Measurements from ENCODE around the gene USP10.
"Not testable (repeated sequence)": the region's sequence is repeated elsewhere in the genome, so short reads cannot be mapped to it uniquely, and the experiment has no call there.

USP10 gene

DNA sequence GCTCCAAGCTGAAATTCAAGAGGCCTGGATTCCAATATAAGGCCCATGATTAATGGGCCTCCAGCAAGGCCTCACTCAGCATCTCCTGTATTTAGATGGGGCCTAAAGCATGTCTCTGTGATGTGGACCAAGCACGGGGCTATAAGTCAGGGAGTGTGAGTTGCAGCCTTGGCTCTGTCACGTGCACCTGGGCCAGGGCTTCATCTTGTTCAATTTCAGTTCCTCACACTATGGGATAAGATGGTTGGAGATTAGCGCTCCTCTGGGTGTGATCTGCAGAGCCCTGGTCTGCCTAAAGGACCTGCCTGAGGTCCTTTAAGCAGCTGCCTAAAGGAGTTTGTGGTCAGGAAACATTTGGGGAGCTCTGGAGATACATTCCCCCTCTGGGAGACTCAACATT is 26.2 kb upstream of the USP10 start:
- no peak for DNase-seq

DNA sequence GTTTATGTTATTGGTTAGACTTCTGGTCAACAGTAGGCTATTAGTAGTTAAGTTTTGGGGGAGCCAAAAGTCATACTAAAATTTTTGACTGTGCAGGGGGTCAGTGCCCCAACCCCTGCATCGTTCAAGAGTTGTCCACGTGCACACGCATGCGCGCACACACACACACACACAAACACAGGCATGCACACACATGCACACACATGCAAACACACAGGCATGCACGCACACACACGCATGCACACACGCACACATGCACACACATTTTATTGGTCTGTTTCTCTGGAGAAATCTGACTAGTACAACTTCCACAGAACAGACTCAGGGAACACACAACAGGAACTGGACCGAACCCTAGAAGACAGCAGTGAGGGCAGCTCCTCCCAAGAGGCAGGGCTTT is 24.4 kb upstream of the USP10 start:
- no peak for DNase-seq

DNA sequence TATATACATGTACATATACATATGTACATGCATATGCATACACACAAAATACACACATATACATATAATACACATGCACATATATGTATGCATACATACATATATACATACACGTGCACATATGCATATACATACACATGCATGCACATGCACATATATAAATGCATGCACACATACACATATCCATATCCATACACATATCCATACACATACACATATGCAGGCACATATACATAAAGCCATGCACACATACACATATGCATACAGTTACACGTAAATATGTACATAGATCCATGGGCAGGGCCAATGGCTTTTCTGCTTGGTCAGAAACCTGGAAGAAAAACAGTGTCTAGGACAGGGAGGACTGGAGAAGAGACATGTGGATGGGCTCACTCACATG is 23.9 kb upstream of the USP10 start:
- DNase-seq = no peak

DNA sequence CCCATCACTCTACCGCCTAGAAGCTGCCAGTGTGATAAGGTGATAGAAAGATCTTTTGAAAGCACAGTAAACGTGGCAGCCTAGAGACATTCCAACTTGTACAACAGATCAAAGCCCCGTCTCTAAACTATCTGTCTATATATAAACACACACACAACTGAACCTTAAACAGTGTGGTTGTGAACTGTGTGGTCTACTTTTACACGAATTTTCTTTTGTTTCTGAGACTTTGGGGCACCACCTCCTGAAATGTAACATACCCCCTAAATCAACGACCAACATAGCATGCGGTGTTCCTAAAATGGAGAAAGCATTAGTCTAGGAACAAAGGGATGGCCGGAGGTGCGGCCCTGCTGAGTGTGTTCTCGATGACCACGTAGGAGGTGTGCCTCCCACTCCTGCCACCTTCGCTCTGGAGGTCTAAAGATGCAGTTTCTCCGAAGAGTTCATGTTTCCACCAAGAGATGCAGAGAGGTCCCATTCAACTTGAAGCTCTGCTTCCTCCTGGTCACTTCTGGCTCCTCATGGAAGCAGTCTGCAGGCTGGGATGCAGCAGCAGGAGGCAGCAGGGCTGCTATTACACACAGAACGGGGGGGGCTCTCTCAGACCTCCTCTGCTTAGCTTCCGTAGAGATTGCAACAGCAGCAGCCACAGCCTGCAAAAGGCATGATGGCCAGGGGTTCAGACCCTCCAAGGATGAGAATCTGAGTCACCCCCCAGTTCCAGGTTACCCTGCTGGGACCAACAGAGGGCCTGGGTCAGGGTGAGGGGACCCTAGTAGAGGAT is 22.6 kb upstream of the USP10 start:
- no peak for DNase-seq

DNA sequence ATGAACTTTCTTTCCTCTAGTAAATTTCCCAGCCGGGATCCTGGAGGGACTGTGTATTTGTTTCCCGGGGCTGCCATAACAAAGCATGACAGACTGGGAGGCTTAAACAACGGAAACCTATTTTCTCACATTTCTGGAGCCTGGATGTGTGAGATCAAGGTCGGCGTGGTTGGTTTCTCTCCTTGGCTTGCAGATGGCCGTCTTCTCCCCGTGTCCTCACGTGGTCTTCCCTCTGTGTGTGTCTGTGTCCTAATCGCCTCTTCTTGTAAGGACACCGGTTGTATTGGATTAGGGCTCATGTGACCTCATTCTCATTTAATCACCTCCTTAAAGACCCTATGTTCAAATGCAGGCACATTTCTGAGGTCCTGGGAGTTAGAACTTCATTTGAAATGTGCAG is 22.0 kb upstream of the USP10 start:
- no peak for DNase-seq

DNA sequence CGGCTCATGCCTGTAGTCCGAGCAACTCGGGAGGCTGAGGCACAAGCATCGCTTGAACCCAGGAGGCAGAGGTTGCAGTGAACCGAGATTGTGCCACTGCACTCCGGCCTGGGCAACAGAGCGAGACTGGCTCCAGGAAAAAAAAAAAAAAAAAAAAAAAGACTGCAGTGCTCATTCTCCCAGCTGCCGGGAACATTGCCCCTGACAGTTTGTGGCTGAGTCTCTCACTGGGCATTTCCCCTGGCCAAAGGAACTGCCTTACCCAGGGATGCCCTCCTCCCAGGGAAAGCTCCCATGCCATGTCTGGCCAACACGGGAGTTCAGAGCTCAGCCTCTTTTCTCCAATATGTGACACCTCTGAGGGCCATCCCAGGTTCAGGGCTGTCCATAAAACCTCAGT is 21.3 kb upstream of the USP10 start:
- DNase-seq = no peak

DNA sequence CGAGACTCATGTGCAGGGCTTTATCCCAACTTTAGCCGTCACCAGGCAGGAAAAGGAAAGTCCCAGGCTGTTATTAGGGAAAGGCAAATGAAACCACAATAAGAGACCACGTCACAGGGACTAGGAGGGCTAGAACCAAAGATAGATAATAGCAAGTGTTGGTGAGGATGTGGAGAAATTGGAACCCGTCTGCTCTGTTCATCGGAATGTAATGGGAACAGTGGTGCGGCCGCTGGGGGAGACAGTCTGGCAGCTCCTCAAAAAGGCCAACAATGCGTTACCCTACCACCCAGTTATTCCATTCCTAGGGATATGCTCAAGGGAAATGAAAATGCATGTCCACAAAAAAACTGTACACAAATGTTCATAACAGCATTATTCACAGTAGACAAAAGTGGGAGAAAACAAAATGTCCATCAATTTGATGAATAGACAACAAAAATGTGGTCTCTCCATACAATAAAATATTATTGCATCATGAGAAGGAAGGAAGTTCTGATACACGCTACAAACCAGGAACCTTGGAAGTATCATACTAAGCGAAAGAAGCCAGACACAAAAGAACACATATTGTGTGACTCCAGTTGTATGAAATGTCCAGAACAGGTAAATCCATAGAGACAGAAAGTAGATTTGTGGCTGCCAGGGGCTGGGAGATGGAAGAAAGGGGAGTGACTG is 19.5 kb upstream of the USP10 start:
- DNase-seq = no peak

DNA sequence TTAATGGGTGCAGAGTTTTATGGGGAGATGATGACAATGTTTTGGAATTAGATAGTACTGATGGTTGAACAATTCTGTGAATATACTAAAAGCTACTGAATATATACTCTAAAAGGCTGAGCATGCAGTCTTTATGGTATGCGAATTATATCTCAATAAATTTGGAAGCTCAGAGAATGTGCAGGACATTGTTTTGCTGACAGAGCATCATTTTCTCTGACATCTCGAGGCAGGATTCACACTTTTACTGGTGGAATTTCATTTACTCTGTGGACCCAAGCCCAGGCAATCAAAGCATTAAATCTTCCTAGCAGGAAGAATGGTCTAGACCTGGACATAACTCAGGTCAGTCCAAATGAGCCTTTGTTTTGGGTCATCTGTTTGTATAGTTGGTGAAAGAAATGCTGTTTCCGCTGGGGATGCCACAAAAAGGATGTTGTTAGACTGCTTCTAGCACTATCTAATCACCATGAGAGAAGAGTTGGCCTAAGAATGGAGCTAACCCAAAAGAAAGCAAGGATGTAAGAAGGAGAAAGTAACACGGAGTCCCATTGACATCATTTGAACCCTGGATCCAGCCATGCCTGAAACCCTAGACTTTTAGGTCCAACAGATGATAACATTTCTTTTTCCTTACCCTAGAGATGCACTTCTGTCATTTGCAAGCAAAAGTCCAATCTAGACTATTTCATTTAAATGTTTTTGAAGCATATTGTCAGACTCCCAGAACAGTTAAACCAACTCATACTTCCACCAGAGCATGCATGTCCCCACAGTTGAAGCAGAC is 18.8 kb upstream of the USP10 start:
- no peak for DNase-seq

DNA sequence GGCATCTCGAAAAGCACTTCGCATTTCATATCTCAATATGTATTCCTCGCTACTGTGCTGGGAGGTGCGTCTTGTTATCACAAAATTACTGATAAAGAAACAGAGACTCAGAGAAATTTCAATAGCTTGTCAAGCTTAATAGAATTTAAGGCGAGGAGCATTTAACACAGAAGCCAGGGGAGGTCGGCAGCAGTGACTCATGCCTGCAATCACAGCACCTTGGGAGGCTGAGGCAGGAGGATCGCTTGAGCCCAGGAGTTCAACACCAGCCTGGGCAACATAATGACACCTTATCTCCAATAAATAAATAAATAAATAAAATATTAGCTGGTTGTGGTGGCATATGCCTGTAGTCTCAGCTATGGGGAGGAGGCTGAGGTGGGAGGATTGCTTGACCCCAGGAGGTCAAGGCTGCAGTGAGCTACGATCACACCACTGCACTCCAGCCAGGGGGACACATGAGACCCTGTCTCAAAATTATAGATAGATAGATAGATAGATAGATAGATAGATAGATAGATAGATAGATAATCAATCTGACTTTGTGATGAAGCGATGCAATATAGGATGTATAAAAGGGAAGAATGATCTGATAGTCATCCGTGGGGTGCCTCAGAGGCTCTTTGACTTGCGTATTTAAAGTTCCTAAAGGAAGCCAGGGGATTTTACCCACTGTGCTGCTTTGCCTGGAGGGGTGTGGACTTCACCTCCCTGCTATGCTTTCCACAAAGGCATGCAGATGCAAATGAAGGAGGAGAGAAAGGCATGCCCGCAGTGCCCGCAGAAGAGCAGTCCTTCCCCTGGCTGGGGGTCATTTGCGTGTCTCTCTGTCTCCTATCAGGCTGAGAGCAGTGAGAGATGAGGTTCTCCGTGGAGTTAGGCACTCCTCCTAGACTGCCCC is 15.9 kb upstream of the USP10 start:
- no peak for DNase-seq

DNA sequence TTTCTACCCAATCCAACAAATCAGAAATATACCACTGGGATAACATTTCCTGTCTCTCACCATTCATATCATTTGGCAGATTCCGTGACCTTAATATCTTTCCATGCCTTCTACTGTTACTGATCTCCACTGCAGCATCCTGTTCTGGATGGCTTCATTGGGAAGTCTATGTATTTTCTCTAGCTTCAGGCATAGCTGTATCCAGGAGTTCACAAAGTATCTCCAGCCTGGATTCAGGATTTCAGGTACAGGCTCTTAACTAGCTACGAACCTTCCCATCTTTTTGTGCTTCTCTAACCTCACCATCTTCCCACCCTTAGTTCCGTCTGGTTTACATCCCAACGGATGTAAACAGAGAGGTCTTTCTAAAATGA is 15.2 kb upstream of the USP10 start:
- DNase-seq = no peak

DNA sequence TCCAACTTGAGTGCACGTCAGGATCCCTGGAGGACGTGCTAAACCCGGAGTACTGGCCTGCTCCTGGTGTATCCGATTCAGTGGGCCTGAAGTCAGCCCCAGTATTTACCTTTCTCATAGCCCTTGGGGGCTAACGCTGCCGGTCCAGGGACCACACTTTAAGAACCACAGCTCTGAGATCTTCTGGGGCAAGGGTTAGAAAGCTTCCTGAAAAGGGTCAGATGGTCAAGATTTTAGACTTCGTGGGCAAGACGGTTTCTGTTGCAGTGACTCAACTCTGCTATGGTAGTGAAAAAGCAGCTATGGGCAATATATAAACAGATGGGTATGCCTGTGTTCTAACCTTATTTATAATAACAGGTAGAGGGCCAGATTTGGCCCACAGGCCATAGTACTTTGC is 14.6 kb upstream of the USP10 start:
- DNase-seq = no peak

DNA sequence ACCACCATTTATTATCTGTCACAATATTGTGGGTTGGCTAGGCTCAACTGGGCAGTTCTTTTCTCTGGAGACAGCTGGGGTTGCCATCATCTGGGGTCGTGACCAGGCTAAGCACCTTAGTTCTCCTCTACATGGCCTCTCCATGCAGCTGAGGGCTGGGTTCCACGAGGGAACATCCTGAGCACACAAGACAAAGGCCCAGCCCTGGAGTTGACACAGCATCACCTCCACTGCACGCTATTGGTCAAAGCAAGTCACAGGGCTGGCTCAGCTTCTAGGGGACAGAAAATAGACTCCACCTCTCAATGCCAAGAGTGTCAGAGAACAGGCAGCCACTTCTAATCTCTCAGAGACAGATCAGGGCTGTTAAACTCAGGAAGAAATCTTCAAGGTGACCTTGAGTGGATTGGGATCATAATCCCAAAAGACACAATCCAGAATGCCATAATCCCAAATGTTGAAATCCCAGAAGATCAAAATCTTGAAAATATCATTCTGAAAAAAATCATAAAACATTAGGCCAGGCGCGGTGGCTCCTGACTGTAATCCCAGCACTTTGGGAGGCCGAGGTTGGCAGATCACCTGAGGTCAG is 13.0 kb upstream of the USP10 start:
- no peak for DNase-seq

DNA sequence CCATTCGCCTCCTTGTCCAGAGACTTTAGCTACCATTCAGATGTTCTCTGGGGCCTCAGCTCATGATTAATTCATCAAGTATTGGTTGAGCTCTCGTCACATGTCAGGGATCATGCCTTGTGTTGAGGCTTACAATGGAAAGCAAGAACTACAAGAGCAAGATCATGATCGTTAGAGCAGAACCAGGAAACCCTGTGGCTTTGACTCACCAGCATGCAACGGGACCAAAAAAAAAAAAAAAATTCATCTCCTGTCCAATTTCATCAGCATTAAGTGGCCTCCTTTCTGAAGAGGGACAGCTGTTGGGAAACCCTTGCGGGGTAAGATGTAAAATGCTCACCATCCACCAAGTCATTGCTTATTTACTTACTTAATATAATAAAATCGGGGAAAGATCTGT is 12.1 kb upstream of the USP10 start:
- DNase-seq = no peak

DNA sequence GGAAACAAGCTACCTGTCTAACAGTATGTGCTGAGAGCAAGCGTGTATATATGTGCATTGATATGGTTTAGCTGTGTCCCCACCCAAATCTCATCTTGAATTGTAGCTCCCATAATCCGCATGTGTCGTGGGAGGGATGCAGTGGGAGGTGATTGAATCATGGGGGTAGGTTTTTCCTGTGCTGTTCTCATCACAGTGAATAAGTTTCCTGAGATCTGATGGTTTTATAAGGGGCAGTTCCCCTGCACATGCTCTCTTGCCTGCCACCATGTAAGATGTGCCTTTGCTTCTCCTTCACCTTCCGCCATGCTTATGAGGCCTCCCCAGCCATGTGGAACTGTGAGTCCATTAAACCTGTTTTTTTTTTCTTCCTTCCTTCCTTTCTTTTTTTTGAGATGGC is 11.6 kb upstream of the USP10 start:
- DNase-seq = not testable (repeated sequence)

DNA sequence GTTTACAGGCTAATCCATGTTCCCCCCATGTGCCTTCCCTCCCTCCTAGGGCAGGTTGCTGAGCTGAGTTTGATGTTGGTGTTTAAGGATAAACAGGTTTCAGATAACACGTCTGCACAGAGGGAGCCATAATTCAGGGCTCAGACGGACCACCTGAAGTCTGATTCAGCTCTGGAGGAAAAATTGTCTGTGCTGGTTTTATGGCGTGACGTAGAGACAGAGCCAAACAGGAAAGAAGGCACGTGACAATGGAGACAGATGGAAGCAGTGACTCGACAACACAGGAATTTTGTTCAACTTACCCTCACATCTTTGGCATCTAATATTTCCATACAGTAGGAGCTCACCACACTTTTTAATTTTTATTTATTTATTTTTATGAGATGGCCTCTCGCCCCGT is 10.7 kb upstream of the USP10 start:
- DNase-seq = no peak

DNA sequence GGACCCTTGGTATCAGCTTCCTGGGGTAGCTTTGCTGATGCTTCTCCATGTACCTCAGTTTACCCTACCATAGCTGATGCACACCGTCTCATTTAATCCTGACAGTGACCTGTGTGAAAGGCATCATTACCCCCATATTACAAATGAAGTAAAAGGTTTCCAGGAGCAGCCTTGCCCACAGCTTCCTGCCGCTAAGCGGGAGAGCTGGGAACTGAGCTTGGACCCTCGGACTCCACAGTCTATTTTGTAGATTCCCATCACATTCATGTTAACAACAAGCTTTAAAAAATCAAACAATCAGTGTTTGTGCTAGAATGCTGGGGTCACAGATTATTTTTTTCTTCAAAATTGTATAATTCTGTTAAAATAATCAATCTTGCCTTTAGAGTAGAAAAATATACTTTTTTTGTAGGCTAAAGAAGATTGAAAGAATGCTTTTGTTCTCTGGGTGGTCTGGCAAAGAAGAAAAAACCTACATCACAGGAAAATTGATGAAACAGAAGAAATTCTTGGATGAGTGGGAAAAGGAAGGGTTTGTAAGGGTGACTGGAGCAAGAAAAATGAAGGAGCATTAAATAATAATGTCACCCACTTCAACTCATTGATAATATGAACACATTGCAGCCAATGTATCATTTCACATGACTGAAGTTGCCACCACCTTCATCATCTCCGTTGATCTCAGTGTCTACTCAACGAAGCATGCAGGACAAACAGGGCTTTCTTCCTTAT is 9.5 kb upstream of the USP10 start:
- DNase-seq = no peak

DNA sequence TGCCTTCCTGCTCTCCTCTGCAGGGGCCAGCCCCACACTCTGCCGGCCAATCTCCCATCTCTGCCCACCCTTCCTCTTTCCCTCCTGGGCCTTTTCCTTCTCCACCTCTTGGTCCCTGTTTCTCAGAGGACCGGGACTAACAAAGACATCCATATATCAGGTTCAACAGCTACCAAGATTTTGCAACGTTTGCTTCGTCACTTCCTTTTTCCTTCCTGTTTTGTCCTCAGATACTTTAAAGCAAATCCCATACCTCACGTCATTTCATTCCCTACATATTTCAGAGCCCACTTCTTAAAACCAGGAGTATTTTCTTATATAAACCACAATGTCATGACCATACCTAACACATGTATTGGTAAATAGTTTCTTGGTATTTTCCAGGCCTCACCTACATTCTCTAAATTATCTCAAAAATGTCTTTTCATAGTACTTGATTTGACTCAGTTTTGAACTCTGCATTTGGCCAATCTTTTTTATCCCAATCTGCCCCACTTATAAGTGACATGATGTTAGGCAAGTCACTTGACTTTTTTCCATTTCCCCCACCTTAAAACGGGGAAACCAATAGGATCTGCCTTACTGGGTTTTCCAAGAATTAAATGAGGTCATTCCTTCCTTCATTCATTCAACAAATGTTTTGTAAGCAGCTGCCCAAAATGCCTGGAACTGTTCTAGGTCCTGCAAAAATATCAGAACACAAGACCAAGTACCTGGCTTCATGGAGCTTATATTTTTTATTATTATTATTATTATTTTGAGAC is 7.2 kb upstream of the USP10 start:
- no peak for DNase-seq

DNA sequence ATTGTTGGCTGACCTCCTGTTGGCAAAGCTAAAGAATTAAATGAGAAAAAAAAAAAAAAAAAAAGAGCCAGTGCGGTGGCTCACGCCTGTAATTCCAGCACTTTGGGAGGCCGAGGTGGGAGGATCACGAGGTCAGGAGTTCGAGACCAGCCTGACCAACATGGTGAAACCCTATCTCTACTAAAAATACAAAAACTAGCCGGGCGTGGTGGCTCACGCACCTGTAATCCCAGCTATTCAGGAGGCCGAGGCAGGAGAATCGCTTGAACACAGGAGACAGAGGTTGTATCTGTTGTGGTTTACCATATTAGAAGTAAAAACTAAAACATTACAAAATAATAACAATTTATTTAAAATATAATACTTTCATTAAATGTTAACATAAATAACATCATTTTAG is 5.9 kb upstream of the USP10 start:
- DNase-seq = not testable (repeated sequence)

DNA sequence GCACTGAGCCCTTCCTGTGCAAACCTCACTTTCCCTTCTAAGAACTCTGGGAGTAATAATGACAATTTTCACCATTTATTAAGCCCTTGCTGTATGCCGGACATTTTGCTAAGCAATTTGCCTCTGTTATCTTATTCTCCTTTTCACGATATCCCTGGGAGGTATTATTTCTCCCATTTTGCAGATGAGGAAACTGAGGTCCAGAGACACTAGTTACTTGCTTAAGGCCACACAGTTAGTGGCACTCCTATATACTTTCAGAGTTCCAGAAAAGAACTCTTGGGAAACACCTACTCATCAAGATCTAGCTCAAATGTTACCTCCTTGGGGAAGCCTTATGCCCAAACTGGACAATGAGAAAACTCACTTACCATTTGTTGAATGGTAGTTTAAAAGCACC is 4.8 kb upstream of the USP10 start:
- no peak for DNase-seq

DNA sequence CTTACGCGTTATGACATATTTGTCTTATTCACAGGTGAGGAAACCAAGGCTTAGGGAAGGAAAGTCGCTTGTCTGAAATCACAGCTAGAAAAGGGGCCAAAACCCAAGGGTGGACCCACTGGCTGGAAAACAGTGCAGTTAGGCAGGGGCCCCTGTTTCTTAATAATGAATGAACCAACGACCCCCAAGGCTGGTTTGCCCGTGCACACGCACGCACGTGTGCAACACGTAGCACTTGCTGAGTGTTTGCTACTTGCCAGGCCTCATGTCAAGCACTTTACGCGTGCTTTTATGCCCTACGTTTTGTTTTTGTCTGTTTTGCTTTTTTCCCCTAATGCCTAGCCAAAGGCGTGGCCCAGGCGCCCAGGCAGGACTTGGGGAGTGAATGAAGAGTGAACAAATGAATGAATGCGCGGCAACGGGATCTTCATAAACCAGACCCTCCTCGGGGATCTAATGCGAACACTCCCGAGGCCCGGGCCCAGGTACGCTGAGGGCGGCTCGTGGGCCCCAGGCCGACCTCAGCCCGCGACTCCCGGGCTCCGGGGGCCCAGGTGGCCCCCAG is 571 bp upstream of the USP10 start:
- no peak for DNase-seq

Data from NCI-H1048 (cell line).